MM.1S (cell line): ENCODE results near the gene LMBR1L.

ENCODE experiments used
- CTCF ChIP-seq: fragments of 300-600 bp; sonication (generic); IDR thresholded peaks from 2 replicates; pipeline ENCODE4 v1.5.1; 2016; ENCODE audit warnings: antibody characterized with exemption, low read length, mixed read lengths
- EZH2 ChIP-seq: fragments of 300-600 bp; sonication (generic); optimal IDR thresholded peaks from 2 replicates; pipeline ENCODE3; 2017; ENCODE audit warnings: low read depth, mild to moderate bottlenecking, antibody characterized with exemption, low read length, mixed read lengths
- EZH2phosphoT487 ChIP-seq: fragments of 300-600 bp; sonication (generic); IDR thresholded peaks from 2 replicates; pipeline ENCODE4 v1.6.1; 2018; ENCODE audit warnings: antibody characterized with exemption, low read length

GRCh38 chr12:49146406-49146805, 35.8 kb upstream of the LMBR1L start:
- TF ChIP-seq CTCF: no peak
- no peak for TF ChIP-seq EZH2
- no peak for TF ChIP-seq EZH2phosphoT487
